Frontal cortex (tissue), 4 donors: ENCODE data around the gene CEP126. TPM values are rescaled to one million over a fixed set of nuclear protein-coding genes. Genes with fewer than 3 reads are reported as not detected.
"Not testable (repeated sequence)": the region's sequence is repeated elsewhere in the genome, so short reads cannot be mapped to it uniquely, and the experiment has no call there.

ENCODE experiments used
- DNase-seq, 2 donors: peaks; one replicate each; pipeline ENCODE4 v3.0.0; 2012; ENCODE audit warnings: low spot score in 2 of 2
- FAIRE-seq: peaks from 2 replicates; lab custom pipeline; 2012; peaks lifted over from hg19 to GRCh38; lab: Jason Lieb, UNC
- total RNA-seq: library from RNA; depleted of rRNA; stranded (reverse); fragments of >200 nt; gene quantifications from one replicate; pipeline ENCODE4 v1.2.3, GENCODE V29; 2014
- donor health status: control.
- donor health status: control.
- donor health status: control.

CEP126 gene
- total RNA-seq, 1 donor from 2014 or later, result 10.6 TPM

GRCh38 chr11:101920992-101921391 is 6.2 kb downstream of the CEP126 start:
- FAIRE-seq (no peak), DNase-seq (no peak)

DNA sequence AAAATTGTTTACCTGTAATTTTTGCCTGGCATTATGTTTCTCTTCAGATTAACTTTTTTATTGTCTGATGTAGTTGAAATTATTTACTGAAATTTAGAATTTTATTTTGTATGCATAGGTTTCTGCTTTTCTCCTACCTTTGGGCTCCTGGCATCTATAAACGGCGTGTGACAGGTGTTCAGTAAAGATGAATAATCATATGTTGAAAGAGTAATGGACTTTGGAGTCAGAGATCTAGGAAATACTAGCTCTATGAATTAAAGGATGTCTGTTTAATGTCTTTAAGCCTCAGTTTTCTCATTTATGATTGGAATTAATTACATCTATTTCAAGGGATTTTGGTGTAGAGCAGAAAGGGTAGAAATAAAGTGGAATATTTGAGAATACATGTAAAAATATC is 8.7 kb downstream of the CEP126 start:
- DNase-seq (no peak), FAIRE-seq (no peak)

DNA sequence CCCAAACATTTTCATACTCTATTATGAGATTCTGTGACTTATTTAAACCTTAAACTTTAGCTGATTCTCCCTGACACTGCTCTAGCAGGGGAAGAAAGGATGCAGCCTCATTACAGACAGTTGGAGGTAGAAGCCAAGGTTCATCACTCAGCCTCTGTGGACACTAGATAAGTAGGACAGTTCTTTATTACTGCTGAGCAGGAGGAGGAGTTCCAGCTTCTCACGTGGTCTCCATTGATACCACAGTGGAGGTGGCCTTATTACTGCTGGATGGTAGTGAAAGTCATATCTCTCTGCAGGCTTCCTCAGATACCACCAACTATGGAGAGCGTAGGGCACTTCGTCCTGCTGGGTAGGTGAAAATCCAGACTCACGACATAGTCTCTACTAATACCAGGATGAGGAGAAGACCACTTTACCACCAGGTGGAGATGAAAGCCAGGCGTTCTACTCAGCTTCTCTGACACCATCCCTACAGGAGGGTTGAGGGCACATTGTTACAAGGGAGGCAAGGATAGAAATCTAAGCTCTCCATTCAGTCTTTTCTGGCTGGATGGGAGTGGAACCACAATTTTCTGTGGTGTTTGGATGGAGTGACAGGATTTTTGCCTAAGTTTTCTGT is 14.6 kb downstream of the CEP126 start:
- FAIRE-seq (no peak), DNase-seq (no peak)

DNA sequence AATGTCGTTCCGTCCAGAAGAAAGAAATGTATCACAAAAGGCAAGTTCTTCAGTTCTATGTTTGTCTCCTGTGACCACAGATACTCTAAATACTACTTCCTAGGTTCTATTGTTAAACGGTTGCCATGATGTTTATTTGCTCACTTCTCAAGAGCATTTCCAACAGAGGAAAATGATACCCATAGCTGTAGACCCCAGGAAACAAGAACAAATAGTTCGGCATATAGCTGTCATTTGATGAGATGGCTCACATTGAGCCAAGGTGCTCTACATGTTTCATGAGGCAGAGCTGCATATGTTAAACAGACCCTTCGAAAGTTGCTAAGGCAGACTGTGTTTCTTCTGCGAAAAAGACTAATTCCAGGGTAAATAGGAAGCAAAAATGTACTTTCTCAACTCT is 16.9 kb downstream of the CEP126 start:
- FAIRE-seq (no peak), DNase-seq (no peak)

GRCh38 chr11:101940901-101941520 is 26.2 kb downstream of the CEP126 start:
- FAIRE-seq (no peak), DNase-seq (no peak)

- no peak for FAIRE-seq
Observed at GRCh38 chr11:101944923-101945322, 30.1 kb downstream of the CEP126 start.

GRCh38 chr11:101945448-101945847 is 30.6 kb downstream of the CEP126 start:
- DNase-seq, result no peak

More at GRCh38 chr11:101944923-101945322, 30.1 kb downstream of the CEP126 start:
- no peak for DNase-seq

GRCh38 chr11:101949680-101950220 is 34.9 kb downstream of the CEP126 start:
- FAIRE-seq (no peak), DNase-seq (no peak)

More at GRCh38 chr11:101945448-101945847, 30.6 kb downstream of the CEP126 start:
- no peak for FAIRE-seq

- FAIRE-seq (no peak), DNase-seq (no peak)
Observed at GRCh38 chr11:101955278-101955677, 40.5 kb downstream of the CEP126 start.

- no peak for DNase-seq
- no peak for FAIRE-seq
Observed at GRCh38 chr11:101955701-101956100, 40.9 kb downstream of the CEP126 start.

DNA sequence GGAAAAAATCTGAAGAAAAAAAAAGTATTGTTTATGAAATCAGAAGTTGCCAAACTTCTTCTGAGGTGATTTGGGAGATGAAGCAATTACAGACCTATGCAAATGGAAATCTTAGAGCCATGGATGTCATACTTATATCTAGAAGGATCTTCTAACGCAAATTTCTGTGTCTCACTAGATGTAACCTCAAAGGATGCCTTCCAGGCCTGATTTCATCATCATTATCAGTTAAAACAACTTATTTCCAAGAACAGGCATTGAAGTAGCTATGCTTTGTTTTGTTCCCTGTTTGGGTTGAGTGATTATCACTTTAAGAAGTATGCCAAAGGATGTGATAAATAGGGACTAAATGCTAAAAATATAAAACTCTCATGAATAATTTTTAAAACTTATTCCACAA is 45.4 kb downstream of the CEP126 start:
- no peak for FAIRE-seq
- no peak for DNase-seq

- not testable (repeated sequence) for FAIRE-seq
Observed at GRCh38 chr11:101964200-101964599, 49.4 kb downstream of the CEP126 start.

DNA sequence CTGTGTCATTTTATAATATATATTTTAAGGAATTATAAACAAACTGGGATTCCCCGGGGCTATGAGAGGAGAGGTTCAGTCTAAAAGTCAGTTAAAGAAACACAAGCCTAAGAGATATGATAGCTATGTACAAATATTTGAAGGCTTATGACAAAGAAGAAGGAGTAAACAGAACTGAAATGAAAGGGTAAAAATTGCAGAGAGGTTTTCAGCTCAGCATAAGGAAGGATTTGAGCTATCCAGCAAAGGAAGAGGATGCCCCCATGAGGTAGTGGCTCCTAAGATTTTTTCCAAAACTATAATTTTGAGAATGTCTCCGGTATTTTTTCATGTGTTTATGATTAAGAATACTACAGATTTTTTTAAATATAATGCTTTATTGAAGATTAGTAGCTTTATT is 59.4 kb downstream of the CEP126 start:
- DNase-seq (no peak), FAIRE-seq (no peak)

More at GRCh38 chr11:101964200-101964599, 49.4 kb downstream of the CEP126 start:
- not testable (repeated sequence) for DNase-seq

GRCh38 chr11:101974771-101975170 is 60.0 kb downstream of the CEP126 start:
- no peak for DNase-seq
- FAIRE-seq, result no peak

GRCh38 chr11:101975734-101976133 is 60.9 kb downstream of the CEP126 start:
- DNase-seq, result no peak
- FAIRE-seq, result no peak

DNA sequence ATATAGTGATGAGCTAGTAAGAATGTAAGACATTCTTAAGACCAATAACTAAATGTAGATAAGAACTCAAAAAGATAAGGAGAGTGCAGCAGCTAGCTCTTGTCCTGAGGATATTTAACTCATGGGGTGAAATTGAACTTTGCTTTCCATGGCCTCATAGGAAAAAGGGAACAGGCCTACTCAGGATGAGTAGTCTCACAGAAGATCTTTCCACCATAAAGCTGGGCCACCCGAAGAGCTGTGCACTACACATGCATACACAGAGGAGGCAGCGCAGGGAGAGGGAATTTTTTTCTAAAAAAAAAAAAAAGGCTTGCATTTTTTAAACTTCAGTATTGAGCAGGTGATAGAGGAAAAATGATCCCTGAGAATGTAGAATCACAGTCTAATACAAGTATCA is 72.6 kb downstream of the CEP126 start:
- no peak for DNase-seq
- no peak for FAIRE-seq

GRCh38 chr11:101993172-101993571 is 78.4 kb downstream of the CEP126 start:
- DNase-seq (no peak), FAIRE-seq (no peak)

- not testable (repeated sequence) for DNase-seq, FAIRE-seq
Observed at GRCh38 chr11:101994052-101994469, 79.3 kb downstream of the CEP126 start.

- FAIRE-seq, result no peak
- no peak for DNase-seq
Observed at GRCh38 chr11:101996111-101996510, 81.3 kb downstream of the CEP126 start.

DNA sequence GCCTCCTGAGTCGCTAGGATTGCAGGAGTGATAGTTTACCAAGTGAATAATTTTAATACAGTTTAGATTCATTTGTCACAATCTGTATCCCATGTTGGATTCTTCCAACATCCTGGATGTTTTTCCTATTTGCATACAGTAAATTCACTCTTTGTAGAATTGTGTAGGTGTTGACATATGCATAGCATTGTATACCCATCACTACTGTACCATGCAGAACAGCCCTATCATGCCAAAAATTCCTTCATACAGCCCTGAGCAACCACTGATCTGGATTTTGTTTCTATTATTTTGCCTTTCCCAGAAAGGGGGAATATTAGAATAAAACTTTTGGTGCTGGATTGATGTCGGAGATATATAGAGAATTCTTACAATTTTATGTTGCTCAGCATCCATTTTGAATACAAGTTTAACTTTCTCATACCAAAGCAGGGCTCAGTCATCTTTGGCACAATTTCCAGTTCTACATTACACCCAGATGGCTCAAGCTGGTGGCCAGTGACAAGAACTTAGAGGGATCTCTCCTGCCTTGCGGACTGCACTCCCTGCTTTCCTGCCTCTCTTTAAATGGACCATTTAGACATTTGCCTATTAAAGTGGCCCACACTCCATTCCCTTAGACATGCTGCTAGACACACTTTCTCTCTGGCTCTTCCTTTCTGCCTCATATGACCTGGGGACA is 87.0 kb downstream of the CEP126 start:
- no peak for DNase-seq
- FAIRE-seq, result no peak

DNA sequence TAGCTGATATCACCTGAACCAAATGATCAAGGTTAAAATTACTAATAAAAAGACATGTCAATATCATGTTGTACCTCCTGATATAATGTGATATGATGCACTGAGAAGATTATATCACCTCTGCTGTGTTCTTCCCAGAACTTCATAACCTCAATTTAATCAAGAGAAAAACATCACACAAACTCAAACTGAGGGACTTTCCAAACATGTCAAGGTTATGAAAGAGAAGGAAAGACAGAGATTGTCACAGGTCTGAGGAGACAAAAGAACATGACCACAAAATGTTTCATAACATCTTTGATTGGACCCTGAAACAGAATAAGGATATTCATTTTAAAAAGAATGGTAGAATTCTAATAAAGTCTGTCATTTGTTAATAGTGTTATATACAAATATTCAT is 89.4 kb downstream of the CEP126 start:
- FAIRE-seq (no peak), DNase-seq (no peak)
